DMS53 treated with DMSO at 0.1 percent for 48 hours (cell line): ENCODE results near the gene DARS2.
"Not testable (repeated sequence)": the region's sequence is repeated elsewhere in the genome, so short reads cannot be mapped to it uniquely, and the experiment has no call there.

Experiments used
- DNase-seq: peaks from one replicate; lab custom pipeline; 2025; ENCODE audit not compliant: unreplicated experiment; lab: John Stamatoyannopoulos, UW

Gene DARS2

DNA sequence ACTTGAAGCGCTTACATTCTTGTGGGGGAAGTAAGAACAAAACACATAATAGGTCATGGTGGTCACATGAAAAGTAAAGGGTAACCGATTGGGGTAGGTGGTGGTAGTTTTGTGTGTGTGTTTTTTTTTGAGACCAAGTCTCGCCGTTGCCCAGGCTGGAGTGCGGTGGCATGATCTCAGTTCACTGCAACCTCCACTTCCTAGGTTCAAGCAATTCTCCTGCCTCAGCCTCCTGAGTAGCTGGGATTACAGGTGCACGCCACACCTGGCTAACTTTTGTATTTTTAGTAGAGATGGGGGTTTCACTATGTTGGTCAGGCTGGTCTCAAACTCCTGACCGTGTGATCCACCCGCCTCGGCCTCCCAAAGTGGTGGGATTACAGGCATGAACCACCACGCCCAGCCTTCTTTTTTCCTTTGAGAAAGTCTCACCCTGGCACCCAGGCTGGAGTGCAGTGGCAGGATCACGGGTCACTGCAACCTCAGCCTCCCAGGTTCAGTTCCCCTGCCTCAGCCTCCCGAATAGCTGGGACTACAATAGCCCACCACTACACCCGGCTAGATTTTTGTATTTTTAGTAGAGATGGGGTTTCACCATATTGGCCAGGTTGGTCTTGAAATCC, 37.8 kb downstream of the DARS2 start:
- not testable (repeated sequence) for DNase-seq

DNA sequence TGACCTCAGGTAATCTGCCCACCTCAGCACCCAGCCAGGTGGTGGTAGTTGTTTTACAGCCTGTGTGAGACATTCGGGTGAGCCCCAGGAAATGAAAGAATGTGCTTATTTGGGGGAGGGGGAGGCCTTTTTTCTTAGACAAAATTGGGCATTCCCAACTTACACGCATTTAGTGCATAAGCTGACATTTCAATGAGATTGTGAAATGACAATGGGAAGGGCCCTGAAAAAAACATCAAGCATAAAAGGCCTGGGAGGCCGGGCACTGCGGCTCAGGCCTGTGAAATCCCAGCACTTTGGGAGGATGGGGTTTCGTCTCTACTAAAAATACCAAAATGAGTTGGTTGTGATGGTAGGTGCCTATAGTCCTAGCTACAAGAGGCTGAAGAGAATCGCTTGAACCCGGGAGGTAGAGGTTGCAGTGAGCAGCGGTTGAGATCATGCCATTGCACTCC, 38.3 kb downstream of the DARS2 start:
- no peak for DNase-seq

DNA sequence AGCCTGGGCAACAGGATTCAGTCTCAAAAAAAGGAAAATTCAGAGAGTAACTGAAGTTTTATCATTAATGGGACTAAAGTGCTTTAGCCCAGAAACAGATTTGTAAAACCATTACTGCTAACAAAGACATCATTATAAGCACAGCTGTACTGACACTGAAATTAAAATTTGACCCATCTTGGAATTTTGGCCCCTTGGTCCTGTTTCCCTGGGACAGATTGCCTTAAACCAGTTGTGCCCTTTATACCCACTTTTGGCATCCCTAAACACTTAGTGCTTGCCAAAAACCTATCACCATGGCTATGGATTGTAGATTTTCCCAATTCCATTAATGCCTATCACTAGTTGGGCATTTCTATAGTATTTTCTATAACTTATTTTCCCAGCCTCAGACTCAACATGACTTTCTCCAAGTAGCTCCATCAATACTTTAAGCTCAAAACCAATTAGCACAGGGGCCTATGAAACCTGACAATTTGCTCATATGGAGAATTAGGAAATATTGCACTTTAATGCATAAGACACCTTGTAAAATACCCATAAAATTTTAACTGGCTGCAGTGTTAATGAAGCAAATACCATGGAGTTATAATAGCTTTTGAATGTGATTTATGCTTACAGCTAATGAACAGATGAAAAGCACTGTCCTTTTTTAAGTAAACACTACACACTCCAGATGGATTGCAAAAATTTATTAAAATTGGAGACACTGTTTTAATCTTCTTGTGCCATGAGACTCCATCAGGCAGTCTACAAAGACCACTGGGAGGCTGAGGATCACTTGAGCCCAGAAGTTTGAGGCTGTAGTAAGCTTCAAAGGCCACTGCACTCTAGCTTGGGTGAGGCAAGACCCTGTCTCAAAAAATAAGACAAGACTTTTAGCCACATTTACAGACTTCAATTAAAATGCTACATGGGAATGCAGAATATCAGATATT, 39.0 kb downstream of the DARS2 start:
- no peak for DNase-seq

DNA sequence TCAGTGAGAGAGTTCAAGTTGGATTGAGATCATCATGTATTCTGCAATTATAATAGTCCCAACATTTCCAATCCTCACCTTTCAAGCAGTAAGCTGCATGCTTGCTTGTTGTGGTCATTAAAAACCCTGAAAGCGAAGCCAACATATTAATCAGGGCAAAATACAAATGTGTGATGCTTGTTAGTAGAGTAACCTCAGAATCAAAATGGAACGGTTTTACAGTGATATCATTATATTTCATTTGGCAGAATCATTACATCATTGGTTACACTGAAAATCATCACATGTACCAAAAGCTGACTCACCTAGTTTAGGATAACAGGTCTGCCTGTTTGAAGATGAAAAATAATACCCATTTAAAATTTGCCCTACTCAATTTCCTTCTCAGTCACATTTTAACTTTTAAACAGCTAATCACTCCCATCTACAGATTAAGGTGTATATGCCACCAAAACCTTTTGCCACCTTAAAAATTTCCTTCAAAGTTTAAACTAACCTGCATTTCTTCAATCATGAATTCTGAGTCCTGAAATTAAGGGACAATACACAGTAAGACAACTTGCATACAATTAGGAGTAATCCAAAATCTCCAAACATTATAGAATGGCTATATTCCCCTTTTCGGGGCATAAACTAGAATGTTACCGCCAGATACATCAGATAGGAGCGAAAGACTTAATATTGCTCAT, 39.9 kb downstream of the DARS2 start:
- no peak for DNase-seq

DNA sequence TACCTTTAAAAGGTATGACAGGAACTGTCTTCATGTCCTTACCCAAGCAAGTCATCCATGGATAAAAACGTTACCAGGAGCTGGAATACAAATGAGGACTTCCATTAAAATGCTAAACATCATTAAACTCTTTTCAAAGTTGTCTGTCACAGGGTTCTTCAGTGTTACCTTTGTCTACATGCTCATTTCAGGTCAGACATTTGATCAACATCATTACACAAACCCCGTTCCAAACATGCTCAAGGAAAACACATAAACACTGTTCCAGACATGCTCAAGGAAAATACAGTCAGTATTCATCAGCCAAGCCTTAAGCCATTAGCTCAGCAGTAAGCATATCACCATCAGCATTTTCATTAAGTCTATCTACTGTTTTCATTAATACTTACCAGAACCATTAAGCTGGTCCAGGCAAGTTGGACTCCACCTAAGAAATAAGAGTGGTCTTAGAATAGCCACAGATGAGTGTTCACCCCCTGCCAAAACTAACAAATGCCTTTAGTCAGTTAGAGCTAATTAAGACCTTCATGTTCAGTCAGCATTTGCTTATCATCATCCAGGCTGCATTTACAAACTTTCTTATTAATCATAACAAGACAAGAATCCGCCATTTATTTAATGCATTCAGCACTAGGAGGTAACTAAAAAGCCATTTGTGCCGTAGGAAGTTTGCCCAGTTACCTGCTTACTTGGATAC, 41.1 kb downstream of the DARS2 start:
- DNase-seq: no peak

DNA sequence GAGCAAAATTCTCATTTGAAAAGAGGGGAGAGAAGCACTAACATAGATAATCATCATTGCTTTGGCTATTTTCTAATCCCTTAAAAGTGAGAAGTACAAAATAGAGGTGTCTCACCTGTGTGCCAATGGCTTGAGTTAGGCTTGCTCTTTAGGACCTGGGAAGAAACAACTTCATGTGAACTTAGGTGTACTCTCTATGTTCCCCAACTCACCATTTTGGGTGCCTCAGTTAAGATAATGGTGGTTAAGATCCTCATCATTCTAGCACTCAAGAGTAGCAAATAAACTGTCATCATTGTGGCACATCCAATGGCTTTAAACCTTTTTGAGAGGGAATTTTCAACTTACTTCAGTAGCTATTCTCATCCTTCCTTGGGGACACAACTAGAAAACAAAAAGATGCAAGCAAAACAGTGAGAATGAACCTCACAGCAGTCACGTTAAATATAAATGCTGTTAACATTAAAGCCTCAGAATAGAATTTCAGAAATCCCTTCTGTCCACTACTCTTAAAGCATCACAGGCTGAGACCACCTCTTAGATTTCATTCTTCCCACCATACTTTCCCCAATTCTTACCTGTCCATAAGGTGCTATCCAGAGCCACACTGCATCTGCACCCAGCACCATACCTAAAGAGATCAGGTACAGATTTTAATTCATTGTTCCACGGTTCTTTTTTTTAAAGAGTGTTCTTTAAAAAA, 42.1 kb downstream of the DARS2 start:
- no peak for DNase-seq

DNA sequence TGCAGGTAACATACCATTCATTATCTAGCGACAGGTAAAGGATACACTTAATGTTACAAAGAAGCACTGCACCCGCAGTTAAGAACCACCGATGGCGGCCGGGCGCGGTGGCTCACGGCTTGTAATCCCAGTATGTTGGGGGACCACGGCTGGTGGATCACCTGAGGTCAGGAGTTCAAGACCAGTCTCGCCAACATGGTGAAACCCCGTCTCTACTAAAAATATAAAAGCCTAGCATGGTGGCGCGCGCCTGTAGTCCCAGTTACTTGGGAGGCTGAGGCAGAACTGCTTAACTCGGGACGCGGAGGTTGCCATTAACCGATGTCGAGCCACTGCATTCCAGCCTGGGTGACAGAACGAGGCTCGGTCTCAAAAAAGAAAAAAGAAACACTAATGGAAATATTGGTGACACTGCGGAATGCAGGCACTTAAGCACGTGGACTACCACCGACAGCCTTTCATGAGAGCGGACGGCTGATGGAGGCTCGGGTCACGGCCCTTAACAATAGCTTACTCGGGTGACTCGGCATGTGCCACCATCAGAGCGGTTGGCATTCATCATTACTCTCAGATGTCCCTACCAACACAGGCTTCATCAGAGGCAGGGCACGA, 42.8 kb downstream of the DARS2 start:
- DNase-seq: peak; percentile 68

DNA sequence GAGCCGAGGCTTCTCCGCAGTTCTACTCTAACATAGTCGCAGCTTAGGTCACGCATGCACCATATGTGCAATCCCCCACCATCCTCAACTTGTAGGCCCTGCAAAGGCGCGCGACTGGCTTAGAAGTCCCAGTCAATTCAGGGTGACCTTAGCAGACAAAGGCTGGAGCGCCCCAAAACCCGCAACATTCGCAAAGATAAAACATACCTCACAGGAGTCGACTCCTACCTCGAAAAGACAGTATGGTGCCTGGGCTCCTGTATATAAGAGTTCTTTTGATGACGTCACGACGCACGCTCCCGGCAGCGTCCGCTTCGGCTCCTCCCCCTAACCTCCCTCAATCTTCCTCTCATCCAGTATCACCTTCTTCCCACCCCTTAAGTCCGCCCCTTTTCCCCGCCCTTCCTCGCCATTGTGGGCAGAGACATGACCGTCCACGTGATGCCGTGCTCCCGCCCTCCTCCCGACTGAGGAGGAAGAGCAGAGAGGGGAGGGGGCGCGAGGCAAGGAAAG, 43.3 kb downstream of the DARS2 start, which contains the start of gene GAS5:
TSS of gene GAS5 (minus strand) at position 237 of the 513 bp plus-strand sequence.
- DNase-seq: peak; percentile 95

DNA sequence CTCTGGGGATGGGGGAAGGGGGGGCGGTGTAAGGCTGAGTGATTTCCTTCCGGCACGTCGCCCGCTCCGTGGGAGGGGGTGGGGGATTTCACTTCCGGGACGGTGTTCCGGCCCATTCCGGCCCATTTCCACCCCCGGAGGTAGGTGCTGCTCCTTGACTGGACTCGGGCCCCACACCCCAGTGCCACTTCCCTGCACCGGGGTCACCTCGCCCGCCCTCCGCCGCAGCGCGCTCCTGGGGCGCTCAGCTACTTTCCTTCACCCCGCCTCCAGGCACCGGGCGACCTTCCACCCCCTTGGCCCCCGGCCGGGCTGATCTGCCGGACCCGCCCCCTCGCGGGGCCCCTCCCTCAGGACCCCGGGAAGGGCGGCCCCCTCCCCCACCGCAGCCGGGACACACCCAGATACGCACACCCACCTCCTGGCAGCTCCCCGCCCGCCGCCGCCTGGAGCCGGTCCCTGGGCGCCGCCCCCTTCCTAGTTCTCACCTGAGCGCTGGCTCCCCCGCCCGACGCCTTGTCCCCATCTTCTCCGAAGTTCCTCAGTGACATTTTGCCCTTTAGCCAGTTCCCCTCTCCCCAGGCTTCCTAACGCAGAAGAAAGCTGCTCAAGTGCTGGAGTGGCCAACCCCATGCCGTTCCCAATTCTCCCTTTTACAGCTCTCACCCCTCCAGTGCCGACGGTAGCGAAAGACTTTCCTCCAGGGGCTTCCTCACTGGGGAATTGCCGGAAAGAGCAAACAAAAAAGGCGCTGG, 44.0 kb downstream of the DARS2 start, which contains the start of gene ZBTB37:
TSS of gene ZBTB37 (plus strand) at position 115 of the 755 bp plus-strand sequence. CDS start 1,846 bp downstream, outside the sequence.
- DNase-seq: peak; percentile 69

DNA sequence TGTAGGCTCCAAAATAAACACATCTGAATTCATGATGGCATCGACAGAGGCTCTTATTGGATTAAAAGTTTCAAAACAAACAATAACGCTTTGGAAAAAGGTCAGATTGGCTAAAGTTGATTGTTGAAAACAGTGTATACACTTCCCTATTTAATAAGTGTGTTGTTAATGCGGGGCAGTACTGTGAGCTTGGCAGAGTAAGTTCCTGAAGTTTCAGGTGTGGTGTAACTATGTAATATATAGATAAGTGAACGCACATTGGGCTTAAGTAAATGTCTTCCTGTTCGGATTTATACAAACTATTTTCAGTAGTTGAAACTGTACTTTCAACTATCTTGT, 44.5 kb downstream of the DARS2 start:
- no peak for DNase-seq

DNA sequence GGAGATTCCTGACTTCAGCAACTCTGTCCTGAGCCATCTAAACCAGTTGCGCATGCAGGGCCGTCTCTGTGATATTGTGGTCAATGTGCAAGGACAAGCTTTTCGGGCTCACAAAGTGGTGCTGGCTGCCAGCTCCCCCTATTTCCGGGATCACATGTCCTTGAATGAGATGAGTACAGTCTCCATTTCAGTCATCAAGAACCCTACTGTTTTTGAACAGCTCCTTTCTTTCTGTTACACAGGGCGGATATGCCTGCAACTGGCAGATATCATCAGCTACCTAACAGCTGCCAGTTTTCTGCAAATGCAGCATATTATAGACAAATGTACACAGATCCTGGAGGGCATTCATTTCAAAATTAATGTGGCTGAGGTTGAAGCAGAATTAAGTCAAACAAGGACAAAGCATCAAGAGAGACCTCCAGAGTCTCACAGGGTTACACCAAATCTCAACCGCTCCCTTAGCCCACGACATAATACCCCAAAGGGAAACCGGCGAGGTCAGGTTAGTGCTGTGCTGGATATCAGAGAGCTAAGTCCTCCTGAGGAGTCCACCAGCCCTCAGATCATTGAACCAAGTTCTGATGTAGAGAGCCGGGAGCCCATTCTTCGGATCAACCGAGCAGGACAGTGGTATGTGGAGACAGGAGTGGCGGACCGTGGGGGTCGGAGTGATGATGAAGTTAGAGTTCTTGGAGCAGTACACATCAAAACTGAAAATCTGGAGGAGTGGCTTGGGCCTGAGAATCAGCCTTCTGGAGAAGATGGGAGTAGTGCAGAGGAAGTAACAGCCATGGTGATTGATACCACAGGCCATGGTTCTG, 46.0 kb downstream of the DARS2 start:
- no peak for DNase-seq

DNA sequence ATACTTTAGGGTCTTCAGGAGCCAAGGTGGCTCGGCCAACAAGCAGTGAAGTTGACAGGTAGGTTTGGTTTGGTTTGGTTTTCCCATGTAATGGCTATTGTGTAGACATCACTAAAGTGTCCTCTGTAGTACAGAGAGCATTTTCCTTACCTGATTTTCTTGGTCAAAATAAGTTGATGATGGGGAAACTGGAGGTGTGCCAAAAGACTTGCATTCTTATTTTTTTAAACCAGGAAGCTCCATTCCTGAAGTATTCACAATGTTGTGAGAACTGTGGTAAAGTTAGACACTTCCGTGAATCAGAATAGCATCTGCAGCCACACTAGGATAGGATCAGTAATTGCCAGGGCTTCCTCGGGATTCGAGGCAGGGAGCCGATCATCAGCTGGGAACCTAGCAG, 46.6 kb downstream of the DARS2 start:
- DNase-seq: no peak

DNA sequence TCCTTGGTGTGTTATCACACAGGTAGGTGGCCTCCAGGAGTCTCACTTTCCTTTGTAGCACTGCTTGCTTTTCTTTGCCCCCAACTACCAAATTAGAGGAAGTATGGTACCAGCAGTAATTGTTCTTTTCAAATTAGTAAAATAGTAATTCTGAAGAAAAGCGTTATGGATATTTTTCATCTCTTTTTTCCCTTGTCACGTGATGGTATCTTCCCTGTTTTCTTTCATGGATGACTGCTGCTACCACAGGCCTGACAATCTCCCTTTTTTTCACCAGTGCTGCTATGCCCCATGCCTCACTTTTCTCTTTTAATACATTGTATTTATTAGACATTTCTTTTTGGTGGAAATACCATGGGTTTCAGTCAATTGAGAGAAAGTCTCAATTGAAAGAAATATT, 47.0 kb downstream of the DARS2 start:
- no peak for DNase-seq

DNA sequence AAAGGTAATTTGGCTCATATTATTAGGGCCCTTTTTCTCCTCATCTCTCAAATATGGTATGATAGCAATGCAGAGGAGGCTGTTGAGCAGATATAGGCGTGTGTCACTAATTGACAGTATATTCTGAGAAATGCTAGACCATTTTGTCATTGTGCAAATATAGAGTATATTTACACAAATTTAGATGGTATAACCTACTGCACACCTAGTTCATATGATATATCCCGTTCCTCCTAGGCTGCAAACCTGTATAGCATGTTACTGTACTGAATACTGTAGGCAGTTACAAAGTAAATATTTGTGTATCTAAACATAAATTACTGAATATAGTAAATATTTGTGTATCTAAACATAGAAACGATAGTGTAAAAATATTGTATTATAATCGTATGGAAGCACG, 52.3 kb downstream of the DARS2 start:
- DNase-seq: no peak

DNA sequence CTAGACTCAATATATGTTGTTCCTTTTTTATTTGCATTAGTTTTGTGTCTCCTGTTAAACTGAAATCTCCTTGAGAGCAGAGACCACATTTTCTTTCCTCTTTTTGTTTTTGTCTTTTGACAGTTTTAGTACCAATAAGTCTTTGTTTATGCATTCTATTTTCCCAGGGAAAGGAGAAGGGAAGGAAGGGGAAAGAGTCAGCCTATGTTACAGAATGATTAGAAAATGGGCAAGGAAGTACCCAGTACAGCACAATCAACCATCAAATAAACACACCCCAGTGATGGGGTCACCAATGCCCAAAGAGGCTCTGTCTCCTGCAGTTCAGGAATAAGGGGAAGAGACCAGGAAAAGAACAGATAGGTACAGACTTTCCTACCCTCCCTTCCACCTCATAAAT, 53.8 kb downstream of the DARS2 start:
- no peak for DNase-seq

DNA sequence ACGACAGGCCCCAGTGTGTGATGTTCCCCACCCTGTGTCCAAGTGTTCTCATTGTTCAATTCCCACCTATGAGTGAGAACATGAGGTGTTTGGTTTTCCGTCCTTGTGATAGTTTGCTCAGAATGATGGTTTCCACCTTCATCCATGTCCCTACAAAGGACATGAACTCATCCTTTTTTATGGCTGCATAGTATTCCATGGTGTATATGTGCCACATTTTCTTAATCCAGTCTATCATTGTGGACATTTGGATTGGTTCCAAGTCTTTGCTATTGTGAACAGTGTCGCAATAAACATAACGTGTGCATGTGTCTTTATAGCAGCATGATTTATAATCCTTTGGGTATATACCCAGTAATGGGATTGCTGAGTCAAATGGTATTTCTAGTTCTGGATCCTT, 56.6 kb downstream of the DARS2 start:
- not testable (repeated sequence) for DNase-seq

DNA sequence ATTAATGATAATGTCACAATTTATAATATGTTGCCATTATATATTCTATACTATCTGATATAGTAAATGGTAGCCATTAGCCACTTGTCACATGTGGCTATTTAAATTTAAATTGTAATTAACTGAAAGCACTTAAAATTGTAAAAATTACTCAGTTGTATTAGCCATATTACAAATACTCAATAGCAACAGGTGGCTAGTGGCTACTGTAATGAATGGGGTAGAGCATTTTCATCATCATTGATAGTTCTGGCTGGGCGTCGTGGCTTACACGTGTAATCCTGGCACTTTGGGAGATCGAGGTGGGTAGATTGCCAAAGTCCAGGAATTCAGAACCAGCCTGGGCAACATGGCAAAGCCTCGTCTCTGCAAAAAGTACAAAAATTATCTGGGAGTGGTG, 60.2 kb downstream of the DARS2 start:
- DNase-seq: no peak
